Right forelimb (tissue), 1 donor: ENCODE measurements around the gene RFTN1.
"Not testable (repeated sequence)": the region's sequence is repeated elsewhere in the genome, so short reads cannot be mapped to it uniquely, and the experiment has no call there.

Experiments
- DNase-seq: peaks from one replicate; pipeline ENCODE4 v3.0.0-alpha.2; 2018

The RFTN1 gene

GRCh38 chr3:16506451-16506850 lies 7.0 kb downstream of the RFTN1 start:
- DNase-seq: no peak

- no peak for DNase-seq
Measured at GRCh38 chr3:16504692-16505091, 8.8 kb downstream of the RFTN1 start.

DNA sequence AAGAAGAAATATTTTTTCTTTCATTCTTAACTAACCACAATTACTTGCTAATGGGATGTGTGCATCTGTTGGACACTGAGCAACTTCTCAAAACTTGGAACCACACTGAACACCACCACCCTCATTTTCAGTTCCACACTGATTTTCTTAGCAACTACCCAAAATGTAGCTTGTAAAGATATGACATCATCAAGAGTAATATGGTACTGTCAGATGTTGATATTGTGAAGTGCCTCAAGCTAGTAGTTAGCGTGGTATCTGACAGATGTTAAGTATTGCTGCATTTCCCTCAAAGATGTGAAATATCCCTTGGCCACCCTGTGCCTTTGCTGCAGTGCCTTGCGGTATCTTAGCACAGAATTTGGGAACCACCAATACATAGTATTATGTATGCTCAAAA lies 9.3 kb downstream of the RFTN1 start:
- no peak for DNase-seq

GRCh38 chr3:16503191-16503776 lies 10.2 kb downstream of the RFTN1 start:
- DNase-seq: no peak

GRCh38 chr3:16502347-16502908 lies 11.1 kb downstream of the RFTN1 start:
- DNase-seq: no peak

GRCh38 chr3:16501376-16501775 lies 12.1 kb downstream of the RFTN1 start:
- DNase-seq: no peak

DNA sequence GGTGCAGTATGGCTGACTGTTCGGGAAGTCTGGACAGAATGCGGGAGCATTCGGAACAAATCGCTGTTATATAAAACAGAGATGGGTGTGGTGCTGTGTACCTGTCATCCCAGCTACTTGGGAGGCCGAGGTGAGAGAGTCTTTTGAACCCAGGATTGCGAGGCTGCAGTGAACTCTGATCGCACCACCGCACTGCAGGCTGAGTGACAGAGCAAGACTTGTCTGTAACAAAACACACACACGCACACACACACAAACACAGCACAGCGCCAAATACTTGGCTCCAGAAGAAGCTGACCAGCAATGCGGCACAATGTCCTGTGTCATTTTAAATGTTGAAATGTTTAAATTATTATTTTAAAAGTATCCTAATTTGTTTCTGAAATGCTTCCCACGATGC lies 12.6 kb downstream of the RFTN1 start:
- no peak for DNase-seq

DNA sequence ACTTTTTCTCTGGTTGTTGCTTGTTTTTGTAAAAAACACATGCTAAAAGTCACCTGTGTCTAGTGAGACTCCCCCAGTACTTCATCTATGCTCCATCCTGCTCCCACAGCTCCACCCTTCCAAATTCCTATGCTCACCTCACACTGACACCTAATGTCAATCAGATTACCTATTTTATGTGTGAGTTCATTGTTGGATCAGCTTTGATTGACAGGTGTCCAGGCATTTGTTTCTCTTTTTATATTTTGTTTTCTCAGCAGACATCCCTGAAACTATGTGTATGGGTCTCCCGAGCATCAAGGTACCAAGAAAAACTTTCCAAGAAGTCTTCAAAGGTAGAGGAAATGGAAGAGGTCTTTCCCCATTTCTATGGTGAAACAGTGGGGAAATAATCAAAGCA lies 13.4 kb downstream of the RFTN1 start:
- no peak for DNase-seq

- DNase-seq: peak; percentile 20
Measured at GRCh38 chr3:16499351-16499750, 14.1 kb downstream of the RFTN1 start.

- peak; percentile 33 for DNase-seq
Measured at GRCh38 chr3:16498130-16498890, 15.2 kb downstream of the RFTN1 start.

DNA sequence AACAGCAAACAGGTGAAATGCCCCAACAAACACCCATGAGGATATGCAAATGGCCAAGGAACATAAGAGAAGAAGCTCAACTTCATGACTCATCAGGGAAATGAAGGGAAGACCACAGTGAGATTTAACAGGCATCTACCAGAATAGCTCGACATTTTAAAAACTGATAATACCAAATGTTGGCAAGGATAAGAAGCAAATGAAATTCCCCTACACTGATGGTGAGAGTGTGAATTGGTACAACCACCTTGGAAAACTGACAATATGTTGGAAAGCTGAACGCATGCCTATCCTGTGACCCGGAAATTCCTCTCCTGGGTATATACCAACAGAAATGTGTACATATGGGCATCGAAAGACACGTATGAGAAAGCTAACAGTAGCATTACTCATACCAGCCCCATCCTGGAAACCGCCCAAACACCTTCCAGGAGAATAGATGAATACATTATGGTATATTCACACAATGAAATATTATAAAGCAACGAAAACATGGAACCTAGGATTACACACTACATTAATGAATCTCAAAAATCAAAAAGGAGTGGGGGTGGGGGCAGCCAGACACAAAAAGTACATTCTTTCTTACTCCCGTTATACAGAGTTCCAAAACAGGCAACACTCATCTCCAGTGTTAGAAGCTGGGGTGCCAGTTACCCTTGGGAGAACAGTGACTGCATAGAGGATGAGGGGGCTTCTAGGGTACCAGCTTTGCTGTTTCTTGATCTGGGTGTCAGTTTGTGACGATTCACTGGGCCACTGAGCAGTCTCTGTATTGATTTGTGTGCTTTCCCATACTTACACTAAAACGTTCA lies 16.9 kb downstream of the RFTN1 start:
- peak; percentile 13 for DNase-seq

GRCh38 chr3:16496008-16496407 lies 17.5 kb downstream of the RFTN1 start:
- DNase-seq: no peak

DNA sequence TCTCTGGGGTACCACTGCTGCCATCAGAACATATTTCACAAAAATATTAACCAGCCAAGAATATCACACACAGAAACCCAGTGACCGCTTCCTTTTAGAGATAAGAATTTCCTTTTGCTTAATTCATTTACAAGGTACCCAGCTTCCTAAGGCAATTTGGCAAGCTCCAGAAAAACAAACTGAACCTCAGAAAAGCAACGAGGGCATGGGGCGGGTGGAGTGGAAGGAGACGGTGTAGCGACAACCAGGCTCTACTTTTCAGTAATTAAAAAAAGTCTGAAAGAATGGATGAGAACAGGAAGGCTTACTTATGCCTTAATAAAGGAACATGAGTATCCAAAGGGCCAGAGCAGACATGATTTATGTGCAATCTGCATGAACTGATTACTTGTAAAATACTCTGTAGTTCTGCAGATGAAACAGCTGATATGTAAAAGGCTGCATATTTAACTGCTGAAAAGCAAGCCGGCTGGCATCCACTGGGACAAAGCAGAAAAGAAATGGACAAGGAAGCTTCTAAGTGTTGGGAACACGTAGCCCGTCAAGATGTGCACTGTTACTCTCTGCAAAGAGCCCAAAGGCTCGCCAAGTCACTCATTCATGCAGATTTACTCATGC lies 18.6 kb downstream of the RFTN1 start:
- no peak for DNase-seq

DNA sequence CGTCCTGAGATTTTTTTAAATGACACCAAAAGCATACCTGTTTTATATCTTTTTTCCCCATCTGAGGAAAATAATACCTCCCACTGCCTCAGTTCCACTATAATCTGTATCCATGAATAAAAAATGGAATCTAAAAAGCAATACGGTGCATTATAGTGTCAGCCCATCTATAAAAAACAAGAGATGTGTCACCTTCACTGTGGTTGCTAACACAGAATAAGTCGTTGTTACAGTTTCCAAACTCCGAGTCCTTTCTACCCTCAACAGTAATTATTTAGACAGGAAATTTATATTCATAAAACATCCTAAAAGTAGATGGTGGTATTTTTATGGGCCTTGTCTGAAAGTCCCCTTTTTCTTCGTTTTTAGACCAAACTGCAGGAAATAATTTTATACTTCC lies 19.4 kb downstream of the RFTN1 start:
- DNase-seq: no peak

- DNase-seq: no peak
Measured at GRCh38 chr3:16490062-16490619, 23.4 kb downstream of the RFTN1 start.

GRCh38 chr3:16489326-16490061 lies 24.0 kb downstream of the RFTN1 start:
- DNase-seq: not testable (repeated sequence)

- no peak for DNase-seq
Measured at GRCh38 chr3:16488637-16489036, 24.9 kb downstream of the RFTN1 start.

- no peak for DNase-seq
Measured at GRCh38 chr3:16487511-16488175, 25.9 kb downstream of the RFTN1 start.

DNA sequence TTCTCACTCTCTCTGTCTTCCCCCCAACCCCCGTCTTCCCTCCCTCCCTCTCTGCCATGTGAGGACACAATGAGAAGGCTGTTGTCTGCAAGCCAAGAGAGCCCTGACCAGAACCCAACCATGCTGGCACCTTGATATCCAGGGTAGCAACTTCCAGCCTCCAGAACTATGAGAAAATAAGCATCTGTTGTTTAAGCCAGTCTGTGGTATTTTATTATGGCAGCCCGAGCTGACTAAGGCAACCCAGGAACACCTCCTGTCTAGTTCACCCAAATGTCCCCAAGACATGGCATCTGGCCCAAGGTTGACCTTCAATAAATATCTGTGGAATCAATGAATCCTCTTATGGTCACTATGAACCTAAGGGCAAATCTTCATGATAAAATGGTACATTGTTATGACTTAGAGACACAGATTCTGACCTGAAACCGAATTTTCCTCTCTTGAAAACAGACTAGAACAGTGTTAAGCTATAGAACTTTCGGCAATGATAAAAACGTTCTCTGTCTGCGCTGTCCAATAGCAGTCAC lies 26.5 kb downstream of the RFTN1 start:
- DNase-seq: no peak

GRCh38 chr3:16486201-16486600 lies 27.3 kb downstream of the RFTN1 start:
- DNase-seq: no peak

GRCh38 chr3:16485395-16485992 lies 28.0 kb downstream of the RFTN1 start:
- DNase-seq: no peak
